Stimulated activated CD8-positive, alpha-beta memory T cell treated with anti-CD3 and anti-CD28 coated beads, Interleukin-7, amount 100 ng/mL, for 48 hours (primary cell): ENCODE measurements around the gene ANKRD55.
"Not testable (repeated sequence)": the region's sequence is repeated elsewhere in the genome, so short reads cannot be mapped to it uniquely, and the experiment has no call there.

Experiments
- DNase-seq, 2 donors: peaks; one replicate each; pipeline ENCODE4 v3.0.0-alpha.2; 2020; ENCODE audit warnings: low read depth in 1 of 2; ENCODE audit errors: extremely low read depth in 1 of 2

Gene ANKRD55

DNA sequence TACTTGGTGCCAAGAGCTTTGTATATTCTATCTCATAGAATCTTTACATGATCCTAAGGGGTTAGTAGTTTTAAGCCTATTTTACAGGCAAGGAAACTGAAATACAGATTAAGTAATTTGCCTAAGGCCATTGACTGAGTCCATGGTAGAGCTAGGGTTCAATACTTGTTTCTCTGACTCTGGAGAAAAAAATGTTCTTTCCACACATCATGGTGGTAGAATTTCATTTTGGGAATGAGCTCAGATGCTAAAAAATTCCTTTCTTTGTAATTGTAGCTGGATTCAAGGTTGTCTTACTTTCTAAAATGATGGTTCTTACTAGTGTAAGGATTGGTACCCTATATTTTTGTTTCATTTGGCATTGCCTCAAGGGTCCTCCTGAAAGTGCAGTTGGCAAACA, 86.0 kb downstream of the ANKRD55 start:
- DNase-seq, result no peak

DNA sequence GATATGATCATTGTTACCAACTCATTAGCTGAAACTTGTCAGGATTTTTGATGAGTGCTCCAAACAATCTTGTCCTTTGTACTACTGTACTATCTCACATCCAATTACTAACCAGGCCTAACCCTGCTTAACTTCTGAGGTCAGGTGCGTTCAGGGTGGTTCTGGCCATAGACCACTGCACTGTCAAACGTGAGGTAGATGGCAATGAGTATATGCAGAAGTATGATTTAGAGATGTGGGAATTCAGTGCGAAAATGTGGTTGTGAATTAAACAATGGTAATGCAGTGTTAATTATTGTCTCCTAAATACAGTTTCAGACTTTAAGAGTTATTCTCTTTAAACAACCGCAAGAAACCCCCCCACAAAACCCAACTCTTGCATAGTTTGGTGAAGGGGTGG, 86.5 kb downstream of the ANKRD55 start:
- DNase-seq, result no peak

DNA sequence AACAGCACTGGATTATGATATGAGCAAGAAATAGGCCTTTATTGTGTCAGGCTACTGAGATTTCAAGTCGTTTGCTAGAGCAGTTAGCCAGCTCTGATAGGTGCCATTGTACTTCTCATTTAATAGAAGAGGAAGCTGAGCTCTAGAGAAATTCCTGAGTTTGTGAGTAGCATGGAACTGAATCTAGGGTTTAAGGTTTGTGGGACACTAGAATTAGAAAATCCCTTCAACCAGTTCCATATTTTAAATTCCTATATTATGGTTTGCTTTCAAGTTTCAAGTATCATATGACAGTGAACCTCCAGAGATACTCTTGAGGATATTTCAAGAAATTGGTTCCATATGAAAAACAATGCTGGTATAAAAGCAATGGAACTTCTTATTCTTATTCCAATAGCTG, 87.6 kb downstream of the ANKRD55 start:
- no peak for DNase-seq

DNA sequence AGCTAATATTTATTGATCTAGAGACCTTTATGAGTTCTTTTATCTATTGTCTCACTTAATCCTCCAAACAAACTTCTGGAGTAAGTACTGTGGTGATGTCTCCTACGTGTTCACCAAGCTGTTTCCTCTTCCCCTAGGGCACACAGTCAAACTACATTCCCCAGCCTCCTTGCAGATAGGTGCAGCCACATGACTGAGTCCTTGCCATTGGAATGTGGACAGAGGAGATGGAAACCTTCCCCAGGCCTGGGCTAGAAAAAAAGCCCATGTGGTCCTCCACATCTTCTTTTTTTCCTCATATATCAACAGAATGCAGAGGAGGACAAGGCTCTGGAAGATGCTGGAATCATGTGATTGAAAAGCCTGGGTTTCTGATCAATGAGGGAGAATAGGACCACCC, 88.0 kb downstream of the ANKRD55 start:
- no peak for DNase-seq

DNA sequence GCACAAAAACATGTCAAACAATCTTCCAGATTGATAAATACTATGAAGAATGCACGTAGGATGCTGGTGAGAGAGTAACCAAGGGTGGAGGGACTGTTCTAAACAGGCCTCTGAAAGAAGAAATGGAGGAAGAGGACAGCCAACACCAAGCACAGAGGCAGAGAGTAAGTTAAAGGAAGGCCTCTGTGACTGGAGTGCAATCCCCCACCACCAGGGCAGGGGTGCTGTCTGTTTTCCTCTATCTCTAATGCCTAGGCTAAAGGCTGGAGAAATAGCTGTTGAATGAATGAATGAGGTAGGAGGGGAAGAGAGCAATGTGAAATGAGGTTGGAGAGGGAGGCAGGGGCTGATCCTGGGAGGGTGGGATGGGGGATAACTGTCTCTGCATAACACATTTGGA, 88.9 kb downstream of the ANKRD55 start:
- no peak for DNase-seq

DNA sequence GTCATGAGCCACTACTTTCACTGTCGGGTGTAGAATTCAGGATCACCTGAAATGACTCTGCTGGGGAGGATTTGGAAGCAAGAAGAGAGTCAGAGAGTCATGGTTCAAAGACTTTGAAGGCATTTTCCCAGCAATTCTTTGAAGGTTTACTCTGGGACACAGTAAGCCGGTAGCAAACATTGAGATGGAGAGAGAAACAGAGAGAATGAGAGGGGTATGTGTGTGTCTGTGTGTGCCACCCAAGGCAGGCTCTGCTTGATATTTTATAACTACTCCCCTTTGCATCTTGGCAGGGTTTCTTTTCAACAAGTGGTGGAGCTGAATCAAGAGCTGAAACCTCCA, 89.8 kb downstream of the ANKRD55 start:
- no peak for DNase-seq

DNA sequence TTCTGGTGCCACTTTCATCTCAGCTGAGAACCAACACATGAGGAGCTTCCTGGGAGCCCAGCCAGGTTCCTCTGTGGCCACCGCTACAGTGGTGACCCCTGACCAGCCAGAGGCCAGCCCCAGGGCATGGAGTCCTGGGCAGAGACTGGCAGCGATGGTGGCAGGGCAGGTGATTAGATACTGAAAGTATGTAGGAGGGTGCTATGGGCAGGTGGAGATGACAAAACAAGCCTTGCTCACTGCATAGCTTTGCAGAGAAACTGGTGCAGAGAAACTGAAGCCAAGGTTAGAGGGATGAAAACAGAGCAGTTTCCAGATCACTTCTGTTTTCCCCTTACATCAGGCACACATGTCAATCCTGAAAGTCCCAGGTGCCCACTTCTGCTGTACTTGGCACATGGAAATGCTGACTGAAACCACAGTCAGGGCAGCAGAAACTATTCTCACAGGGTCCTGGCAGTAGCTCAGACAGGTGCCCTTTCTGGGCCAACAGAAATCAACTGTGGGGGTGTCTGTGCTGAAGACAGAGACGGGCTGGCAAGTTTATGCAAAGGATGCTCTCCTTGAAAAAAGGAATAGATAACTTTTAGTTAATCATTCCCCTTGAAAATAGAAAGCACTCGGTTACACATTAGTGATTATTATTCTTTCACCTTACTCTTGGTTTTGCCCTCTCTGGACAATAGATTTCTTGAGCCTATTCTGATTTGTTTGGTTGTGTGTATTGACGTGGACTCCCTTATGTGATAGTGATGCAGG, 90.3 kb downstream of the ANKRD55 start:
- DNase-seq, result no peak

DNA sequence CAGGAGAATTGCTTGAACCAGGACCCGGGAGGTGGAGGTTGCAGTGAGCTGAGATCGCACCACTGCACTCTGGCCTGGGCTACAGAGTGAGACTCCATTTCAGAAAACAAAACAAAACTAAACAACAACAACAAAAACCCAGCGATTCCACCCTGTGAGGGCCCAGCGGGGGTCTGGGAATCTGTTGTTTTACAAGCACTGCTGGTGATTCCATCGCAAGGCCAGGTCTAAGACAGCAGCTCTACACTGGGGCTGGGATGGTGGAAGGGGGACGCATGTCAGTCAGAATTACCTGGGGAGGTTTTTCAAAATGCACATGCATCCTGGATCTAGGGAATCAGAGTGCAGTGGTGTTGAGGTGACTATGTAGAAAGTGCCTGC, 90.9 kb downstream of the ANKRD55 start:
- no peak for DNase-seq

DNA sequence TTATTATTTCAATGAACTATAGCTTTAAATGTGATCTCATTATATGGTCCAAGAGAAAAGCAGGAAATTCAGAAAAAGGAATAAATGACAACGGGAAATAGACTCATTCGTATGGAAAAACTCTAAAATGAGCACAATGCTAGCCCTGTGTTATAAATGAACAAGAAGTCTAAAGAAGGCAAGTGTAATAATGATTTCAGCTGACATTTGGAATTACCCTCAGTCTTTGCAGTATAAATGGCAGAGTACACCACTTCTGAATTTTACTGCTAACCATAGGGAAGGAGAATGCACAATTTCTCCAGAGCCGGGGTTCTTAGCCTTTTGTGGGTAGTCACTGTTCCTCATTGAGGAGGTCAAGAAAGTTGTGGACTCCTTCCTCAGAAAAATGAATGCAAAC, 93.1 kb downstream of the ANKRD55 start:
- no peak for DNase-seq

DNA sequence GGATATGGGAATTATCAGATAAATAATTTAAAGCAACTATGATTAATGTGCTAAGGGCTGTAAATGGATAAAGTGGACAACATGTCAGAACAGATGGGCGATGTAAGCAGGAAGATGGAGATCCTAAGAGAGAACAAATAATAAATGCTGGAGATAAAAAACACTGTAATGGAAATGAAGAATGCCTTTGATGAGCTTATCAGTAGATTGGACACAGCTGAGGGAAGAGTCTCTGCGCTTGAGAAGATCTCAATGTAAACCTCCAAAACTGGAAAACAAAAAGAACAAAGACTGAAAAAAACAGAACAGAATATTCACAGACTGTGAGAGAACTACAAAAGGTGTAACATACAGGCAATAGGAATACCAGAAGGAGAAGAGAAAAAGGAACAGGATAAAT, 102.5 kb downstream of the ANKRD55 start:
- no peak for DNase-seq

DNA sequence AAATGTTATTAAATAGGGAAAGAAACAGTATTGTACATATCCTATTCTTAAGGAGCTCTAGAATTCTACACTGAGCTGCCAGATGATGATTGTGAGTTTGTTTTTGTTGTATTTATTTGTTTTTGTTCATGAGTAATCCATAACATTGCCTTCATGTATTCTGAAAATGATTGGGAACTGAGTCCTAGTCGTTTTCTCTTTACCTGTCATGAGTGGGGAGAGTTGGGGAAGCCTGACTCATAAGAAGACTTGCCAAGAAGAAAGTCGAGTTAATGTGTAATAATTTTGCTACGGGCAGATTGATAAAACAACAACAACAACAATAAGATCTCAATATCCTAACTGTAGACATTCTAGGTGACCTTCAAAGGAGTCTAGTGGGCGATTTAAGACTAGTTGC, 103.8 kb downstream of the ANKRD55 start:
- no peak for DNase-seq

DNA sequence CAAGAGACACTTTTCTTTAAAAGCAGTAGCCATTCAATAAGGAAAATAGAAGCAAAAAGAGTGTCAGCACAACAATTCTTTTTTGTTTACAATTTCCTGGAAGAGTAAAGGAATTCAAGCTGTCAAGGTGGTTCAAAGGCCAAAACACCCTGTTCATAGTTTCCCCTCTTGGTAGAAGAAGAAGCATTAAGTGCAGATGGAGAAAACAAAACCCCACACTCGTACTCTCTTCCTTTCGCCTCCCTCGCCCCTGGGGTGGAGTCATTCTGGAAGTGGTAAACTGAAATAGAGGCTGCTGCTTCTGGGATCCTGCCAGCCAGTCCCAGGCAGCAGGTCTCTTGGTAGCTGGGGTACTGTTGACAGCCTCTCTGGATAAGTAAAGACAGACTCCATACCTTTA, 105.0 kb downstream of the ANKRD55 start:
- no peak for DNase-seq

DNA sequence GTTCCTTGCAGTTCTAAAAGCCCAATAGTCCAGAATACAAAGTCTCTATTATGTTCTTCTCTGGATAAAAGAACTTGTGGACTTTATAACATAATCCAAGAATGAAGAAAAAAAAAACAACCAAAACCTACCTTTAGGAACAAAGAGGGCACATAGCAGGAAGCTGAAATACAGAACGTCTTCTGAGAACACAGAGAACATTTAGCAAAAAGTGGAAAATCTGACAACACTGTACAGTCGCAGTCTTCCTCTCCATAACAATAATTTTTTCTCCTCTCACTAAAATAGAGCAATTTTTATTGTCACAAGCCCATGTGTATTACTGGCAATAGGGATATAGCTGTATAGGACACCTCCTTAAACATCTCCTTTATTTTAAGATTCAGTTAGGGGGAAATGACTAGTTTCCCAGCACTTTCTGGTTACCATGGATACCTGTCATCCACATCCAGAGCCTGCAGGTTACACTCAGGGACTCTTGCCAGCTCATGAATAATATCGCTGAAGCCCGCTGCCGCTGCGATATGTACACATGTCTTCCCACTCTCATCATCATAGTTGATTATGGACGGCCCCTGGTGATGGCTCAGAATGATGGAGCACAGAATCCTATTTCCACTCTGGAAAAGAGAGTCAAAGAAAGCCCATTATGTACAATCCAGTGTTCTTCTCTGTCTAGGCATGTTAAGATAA, 106.5 kb downstream of the ANKRD55 start:
- DNase-seq, result no peak

DNA sequence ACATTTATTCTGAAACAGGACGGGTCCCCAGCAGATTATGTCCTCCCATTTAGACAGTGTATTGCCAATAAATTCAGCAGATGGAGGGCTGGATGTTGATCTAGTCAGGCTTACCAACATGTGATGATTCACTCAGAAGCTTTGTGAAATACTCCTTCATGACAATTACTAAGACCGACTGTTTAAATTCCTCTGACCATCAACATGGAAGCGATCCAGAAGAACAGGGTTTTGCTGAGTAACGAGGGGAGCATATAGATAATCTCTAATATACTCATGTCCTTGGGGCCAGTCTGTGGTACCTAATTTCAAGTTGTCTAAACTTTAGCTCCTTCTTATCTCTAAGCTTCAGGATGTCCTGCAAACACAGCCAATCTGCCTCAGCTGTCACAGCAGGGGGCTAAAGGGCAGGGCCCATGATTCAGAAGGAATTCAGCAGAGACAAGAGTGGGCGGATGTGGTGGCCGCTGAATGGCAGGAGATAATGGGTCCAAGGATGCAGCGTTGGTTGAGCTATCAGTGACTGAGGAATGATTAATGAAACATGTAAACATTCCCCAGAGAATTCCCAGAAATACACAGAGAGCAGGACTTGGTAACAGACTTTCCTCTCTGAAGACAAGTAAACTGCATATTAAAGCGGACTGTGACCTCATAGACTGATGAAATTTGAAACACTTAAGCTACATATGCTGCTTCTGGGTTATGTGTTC, 109.4 kb downstream of the ANKRD55 start:
- DNase-seq, result no peak

DNA sequence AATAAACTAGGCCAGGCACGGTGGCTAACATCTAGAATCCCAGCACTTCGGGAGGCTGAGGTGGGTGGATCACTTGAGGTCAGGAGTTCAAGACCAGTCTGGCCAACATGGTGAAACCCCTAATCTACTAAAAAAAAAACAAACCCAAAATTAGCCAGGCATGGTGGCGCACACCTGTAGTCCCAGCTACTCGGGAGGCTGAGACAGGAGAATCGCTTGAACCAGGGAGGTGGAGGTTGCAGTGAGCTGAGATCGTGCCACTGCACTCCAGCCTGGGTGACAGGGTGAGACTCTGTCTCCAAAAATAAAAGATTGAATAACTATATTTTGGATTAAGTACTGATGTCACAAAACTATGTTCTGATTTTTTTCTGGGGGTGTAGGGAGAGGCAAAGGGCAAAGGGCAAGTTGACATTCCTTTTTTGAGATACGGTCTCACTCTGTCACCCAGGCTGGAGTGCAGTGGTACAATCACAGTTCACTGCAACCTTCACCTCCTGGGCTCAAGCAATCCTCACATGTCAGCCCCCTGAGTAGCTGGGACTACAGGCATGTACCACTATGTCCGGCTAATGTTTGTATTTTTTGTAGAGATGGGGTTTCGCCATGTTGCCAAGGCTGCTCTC, 110.7 kb downstream of the ANKRD55 start:
- not testable (repeated sequence) for DNase-seq

DNA sequence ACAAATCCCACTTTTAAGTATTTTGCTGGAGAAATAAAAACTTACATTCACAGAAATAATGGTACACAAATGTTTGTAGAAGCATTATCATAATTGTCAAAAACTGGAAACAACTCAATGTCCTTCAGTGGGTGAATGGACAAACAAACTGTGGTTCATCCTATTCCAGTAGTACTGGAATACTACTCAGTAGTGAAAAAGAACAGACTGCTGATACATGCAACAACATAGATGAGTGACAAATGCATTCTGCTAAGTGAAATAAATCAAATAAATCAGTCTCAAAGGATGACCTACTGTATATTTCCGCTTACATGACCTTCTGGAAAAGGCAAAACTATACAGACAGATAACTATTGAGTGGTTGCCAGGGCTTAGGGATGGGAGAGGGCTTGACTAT, 114.1 kb downstream of the ANKRD55 start:
- no peak for DNase-seq

DNA sequence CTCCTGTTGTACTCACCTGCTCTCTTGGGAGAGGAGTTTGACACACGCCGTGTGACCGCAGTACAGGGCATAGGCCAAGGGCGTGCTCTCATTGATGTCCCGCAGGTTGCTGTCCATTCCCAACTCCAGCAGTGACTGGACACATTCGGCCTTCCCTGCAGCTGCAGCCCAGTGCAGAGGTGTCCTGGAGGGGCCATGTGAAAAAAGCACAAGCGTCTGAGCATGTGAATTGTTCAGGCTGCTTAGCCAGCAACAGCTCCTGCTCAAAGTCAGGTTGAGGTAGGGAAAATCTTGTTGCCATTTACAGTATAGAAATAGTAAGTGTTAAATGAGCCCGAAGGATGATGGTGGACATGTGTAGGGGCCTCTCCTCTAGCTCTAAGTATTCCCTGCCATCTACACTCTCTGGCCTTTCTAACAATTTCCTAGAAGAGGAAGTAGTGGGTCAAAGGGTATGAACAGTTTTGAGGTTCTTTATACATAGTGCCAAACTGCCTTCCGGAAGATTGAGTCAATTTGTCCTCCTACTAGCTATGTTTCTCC, 116.5 kb downstream of the ANKRD55 start:
- DNase-seq, result no peak

DNA sequence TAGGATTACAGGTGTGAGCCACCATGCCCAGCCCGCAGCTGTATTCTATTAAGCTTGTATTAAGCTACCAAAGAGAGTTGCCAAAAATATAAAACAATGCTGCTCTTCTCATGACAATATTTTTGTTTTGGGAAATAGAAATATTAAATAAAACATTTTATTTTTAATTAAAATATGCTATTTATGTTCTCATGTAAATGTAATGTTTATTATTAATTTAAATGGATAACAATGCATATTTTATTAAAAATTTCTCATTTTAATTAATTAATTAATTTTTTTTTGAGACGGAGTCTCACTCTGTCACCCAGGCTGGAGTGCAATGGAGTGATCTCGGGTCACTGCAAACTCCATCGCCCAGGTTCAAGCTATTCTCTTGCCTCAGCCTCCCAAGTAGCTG, 117.5 kb downstream of the ANKRD55 start:
- DNase-seq, result no peak

DNA sequence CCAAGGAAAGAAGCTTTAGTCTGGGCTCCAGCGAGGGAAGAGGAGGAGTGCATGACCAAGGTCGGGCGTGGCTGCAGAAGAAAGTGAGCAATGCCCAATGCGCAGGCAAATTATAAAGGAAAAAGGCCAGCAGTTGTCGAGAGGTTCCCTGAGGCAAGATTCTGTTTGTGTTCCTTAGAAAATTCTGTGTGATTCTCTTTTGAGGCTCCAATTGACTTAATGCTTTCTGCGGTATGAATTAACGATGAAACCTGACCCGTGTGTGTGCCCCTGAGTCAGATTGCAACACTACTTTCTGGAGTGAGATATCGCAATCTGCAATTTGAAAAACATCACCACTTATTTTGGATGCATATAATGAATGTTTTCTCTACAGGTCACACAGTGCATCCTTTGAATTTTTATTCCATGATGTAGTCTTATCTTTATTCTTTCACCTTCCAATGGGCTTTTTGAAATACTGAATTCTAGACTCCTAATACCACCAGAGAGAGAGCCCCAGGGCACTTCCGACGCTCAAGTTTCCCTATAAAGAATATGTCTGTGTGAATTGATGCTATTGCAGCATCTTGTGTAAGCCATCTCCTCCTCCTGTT, 120.5 kb downstream of the ANKRD55 start:
- no peak for DNase-seq

DNA sequence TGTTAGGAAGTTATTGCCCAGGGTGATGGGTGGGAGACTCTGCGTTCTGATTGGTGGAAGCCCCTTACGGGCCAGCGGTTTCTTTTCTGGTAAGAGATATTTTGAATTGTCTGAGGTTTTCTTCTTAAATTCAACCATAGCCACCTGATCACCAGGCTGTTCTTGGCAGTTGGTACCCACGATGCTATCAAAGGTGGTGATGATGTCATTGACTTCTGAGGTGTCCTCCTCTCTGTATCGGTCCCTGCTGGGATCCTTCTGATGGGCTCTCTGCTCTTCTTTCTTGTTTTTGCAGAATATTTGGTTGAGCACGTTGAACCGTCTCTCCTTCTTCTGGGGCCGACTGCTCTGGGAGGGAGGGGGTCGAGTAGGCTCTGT, 121.7 kb downstream of the ANKRD55 start:
- DNase-seq, result no peak
